HUES48 (cell line): ENCODE measurements around the gene KRABD2.
"Not testable (repeated sequence)": the region's sequence is repeated elsewhere in the genome, so short reads cannot be mapped to it uniquely, and the experiment has no call there.

Experiments
- H3K27ac ChIP-seq: one replicate; pipeline ENCODE4 v1.7.0; 2013; ENCODE audit warnings: low read depth, low read length, inconsistent platforms
- H3K27me3 ChIP-seq: 2 replicates; pipeline ENCODE4 v1.6.1; 2013; ENCODE audit warnings: mild to moderate bottlenecking, low read length; ENCODE audit not compliant: control insufficient read depth, insufficient read depth
- H3K36me3 ChIP-seq: 2 replicates; pipeline ENCODE4 v1.6.1; 2013; ENCODE audit warnings: low read length; ENCODE audit not compliant: control insufficient read depth, insufficient read depth
- H3K4me1 ChIP-seq: 2 replicates; pipeline ENCODE4 v1.6.1; 2013; ENCODE audit warnings: mild to moderate bottlenecking, low read length; ENCODE audit not compliant: control insufficient read depth, insufficient read depth
- H3K4me3 ChIP-seq: 2 replicates; pipeline ENCODE4 v1.5.1; 2013; ENCODE audit warnings: mild to moderate bottlenecking, low read depth, low read length
- H3K9ac ChIP-seq: 2 replicates; pipeline ENCODE4 v1.6.1; 2013; ENCODE audit warnings: mild to moderate bottlenecking, low read depth, low read length, moderate library complexity
- H3K9me3 ChIP-seq: 2 replicates; pipeline ENCODE4 v1.6.1; 2013; ENCODE audit warnings: low read length; ENCODE audit not compliant: control insufficient read depth, insufficient read depth

The KRABD2 gene

DNA sequence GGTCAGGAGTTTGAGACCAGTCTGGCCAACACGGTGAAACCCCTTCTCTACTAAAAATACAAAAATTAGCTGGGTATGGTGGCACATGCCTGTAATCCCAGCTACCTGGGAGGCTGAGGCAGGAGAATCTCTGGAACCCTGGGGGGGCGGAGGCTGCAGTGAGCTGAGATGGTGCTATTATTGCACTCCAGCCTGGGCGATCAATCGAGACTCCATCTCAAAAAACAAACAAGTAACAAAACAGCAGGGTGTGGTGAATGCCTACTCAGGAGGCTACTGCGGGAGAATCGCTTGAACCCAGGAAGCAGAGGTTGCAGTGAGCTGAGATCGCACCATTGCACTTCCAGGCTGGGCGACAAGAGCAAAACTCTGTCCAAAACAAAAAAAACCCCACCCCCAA, 1.6 kb upstream of the KRABD2 start:
- H3K9me3 ChIP-seq, H3K27me3 ChIP-seq, H3K9ac ChIP-seq, H3K4me1 ChIP-seq, H3K4me3 ChIP-seq: not testable (repeated sequence)
- peaks cover 55% of the 10 kb centered on the region for H3K36me3 ChIP-seq
- H3K27ac ChIP-seq, result peak overlapping the region; percentile 42

DNA sequence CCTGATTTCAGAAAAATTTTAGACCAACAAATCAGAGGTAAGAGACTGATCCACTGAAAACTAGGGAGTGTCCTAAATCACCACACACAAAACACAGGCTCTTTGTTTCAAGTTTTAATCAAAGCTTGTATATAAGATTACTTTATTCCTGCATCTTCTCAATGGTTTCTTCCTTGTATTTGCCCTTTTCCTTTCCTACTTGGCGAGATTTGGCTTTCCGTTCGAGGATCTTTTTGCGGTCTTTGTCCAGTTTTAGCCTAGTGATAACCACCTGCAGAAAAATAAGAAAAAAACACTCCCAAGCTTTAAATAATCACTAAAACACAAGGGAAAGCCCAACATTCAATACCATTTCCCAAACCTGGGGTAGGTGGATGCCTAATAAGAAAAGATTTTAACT, 918 bp upstream of the KRABD2 start:
- no peaks in the 10 kb centered on the region for H3K27me3 ChIP-seq
- no peaks in the 10 kb centered on the region for H3K9me3 ChIP-seq
- H3K9ac ChIP-seq, result no peak overlapping the region
- H3K4me1 ChIP-seq, result peaks cover 2% of the 10 kb centered on the region; the same call in 1 of the 2 replicates
- H3K4me3 ChIP-seq, result no peak overlapping the region
- peak overlapping the region; percentile 88 for H3K27ac ChIP-seq
- peaks cover 55% of the 10 kb centered on the region for H3K36me3 ChIP-seq

DNA sequence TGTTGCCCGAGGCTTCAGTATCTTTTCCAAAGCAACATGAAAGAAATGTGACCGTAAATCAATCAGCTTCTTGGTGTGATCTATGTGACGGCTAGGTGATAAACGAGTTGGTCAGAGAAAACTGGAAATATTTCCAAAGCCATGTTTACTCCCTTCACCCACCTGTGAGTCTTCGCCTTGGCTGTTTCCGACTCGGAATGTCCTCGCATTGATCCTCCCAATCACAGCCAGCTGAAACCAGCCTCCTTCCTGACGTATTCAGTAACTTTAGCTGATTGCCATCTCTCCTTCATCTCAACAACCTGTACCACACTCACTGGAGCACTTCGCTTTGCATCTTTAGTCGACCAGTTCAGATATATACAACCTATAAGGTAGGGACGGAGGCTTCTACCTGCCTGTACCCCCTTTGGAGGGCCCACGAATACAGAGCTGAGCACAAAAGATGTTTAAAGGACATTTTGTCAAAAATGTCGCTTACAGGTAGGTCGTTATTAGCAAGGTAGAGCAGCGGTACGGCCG, 705 bp downstream of the KRABD2 start:
- Histone ChIP-seq H3K27me3 (no peaks in the 10 kb centered on the region), H3K9me3 (no peaks in the 10 kb centered on the region), H3K4me1 (peaks cover 2% of the 10 kb centered on the region; the same call in 1 of the 2 replicates), H3K27ac (peak overlapping the region; percentile 88), H3K36me3 (peaks cover 51% of the 10 kb centered on the region), H3K9ac (peak overlapping the region; percentile 90), H3K4me3 (peak overlapping the region; percentile 78)

DNA sequence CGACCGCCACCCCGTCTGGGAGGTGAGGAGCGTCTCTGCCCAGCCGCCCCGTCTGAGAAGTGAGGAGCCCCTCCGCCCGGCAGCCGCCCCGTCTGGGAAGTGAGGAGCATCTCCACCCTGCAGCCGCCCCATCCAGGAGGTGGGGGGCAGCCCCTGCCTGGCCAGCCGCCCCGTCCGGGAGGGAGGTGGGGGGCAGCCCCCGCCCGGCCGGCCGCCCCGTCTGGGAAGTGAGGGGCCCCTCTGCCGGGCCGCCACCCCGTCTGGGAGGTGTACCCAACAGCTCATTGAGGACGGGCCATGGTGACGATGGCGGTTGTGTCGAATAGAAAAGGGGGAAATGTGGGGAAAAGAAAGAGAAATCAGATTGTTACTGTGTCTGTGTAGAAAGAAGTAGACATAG, 2.6 kb downstream of the KRABD2 start:
- not testable (repeated sequence) for H3K4me1 ChIP-seq, H3K9ac ChIP-seq, H3K27me3 ChIP-seq, H3K27ac ChIP-seq, H3K4me3 ChIP-seq, H3K9me3 ChIP-seq
- peaks cover 45% of the 10 kb centered on the region for H3K36me3 ChIP-seq

DNA sequence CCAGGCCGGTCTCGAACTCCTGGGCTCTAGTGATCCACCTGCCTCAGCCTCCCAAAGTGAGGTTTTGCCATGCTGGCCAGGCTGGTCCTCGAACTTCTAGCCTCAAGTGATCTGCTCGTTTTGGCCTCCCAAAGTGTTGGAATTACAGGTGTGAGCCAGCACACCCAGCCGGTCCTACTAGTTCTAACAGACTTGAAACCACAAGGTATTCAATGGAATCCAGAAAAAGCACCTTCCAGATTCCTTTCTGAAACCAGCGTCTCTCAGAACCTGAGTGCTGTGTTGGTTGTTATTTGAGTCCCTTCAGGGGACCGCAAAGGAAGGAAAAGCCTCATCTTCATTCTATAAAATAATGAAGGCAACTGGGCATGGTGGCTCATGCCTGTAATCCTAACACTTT, 4.1 kb downstream of the KRABD2 start:
- no peak overlapping the region for H3K4me3 ChIP-seq
- 0 out of 2 replicates have a peak, but pooled peaks cover 2% of the 10 kb centered on the region for H3K4me1 ChIP-seq
- peaks cover 38% of the 10 kb centered on the region for H3K36me3 ChIP-seq
- H3K9ac ChIP-seq, result no peak overlapping the region
- no peaks in the 10 kb centered on the region for H3K27me3 ChIP-seq
- H3K9me3 ChIP-seq, result no peaks in the 10 kb centered on the region
- H3K27ac ChIP-seq, result no peak overlapping the region

DNA sequence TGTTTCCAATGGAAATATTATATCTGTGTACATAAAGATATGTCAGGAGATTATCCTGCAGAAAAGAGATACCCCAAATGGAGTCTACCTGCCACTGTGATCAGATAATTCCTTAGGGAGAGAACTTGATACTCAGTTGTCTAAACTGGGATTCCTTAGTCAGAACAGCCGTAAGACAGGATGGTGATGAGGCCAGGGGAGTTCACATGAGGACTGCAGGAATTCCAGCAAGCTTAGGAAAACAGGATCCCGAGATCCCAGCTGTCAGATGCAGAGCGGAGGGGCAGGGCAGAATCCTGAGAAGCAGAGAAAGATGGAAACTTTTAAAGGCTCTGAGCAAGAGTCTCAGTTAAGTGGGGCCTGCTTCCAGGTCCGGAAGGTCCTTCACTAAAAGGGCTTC, 4.7 kb downstream of the KRABD2 start:
- Histone ChIP-seq H3K27ac (no peak overlapping the region), H3K9ac (no peak overlapping the region), H3K9me3 (no peaks in the 10 kb centered on the region), H3K4me1 (0 out of 2 replicates have a peak, but pooled peaks cover under 1% of the 10 kb centered on the region), H3K27me3 (no peaks in the 10 kb centered on the region), H3K36me3 (peaks cover 32% of the 10 kb centered on the region), H3K4me3 (no peak overlapping the region)

DNA sequence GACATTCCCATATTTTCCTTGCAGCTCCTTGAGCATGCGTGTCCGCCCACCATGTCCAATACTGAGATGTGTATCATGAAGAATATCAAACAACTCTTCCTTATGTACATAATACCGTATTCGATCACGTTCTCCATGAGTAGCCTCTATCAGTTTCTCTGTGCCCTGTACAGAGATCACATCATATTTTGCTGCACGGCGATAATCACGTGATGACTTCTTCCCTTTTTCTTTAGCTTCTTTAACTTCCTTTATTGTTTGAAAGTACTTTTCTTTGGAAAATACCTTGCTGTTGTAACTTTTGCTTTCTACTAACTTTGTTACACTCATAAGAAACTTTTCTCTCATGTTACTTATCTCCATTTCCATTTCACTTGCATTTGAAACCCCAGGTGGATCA, 6.6 kb downstream of the KRABD2 start:
- Histone ChIP-seq H3K36me3 (peaks cover 31% of the 10 kb centered on the region), H3K4me1 (no peaks in the 10 kb centered on the region), H3K4me3 (no peak overlapping the region)

GRCh38 chr17:8368193-8368592, 8.3 kb downstream of the KRABD2 start:
- Histone ChIP-seq H3K4me3 (no peak overlapping the region), H3K9ac (no peak overlapping the region), H3K27me3 (no peaks in the 10 kb centered on the region), H3K27ac (no peak overlapping the region), H3K4me1 (no peaks in the 10 kb centered on the region), H3K36me3 (peaks cover 31% of the 10 kb centered on the region), H3K9me3 (no peaks in the 10 kb centered on the region)

More for the DNA sequence above, 6.6 kb downstream of the KRABD2 start:
- Histone ChIP-seq H3K27me3 (no peaks in the 10 kb centered on the region), H3K27ac (no peak overlapping the region), H3K9me3 (no peaks in the 10 kb centered on the region), H3K9ac (no peak overlapping the region)

DNA sequence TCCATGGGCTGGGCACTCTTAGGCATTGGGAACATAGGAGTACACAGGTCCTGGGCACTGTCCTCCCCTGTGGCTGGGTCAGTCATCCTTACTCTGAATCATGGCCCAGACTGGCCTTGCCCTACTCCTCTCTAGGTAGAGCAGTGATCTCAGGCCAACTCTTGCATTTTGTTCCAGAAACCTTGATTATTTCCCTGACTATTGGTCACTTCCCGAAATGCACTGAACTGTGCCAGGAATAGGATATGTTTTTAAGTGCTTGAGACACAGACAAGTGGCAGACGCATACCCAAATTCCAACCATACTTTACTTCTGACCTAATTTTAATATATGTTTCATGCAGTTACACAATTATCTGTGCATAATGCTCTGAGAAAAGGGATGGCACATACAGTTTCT, 10.3 kb downstream of the KRABD2 start:
- peaks cover 23% of the 10 kb centered on the region for H3K36me3 ChIP-seq
- H3K27ac ChIP-seq, result no peak overlapping the region
- no peaks in the 10 kb centered on the region for H3K4me1 ChIP-seq
- no peaks in the 10 kb centered on the region for H3K9me3 ChIP-seq
- H3K9ac ChIP-seq, result no peak overlapping the region
- no peaks in the 10 kb centered on the region for H3K27me3 ChIP-seq
- no peak overlapping the region for H3K4me3 ChIP-seq

- no peak overlapping the region for H3K27ac ChIP-seq
- no peaks in the 10 kb centered on the region for H3K9me3 ChIP-seq
- no peaks in the 10 kb centered on the region for H3K27me3 ChIP-seq
- peaks cover 20% of the 10 kb centered on the region for H3K36me3 ChIP-seq
- no peak overlapping the region for H3K4me3 ChIP-seq
- peaks cover 10% of the 10 kb centered on the region; the same call in 1 of the 2 replicates for H3K4me1 ChIP-seq
- H3K9ac ChIP-seq, result no peak overlapping the region
These were observed 11.4 kb downstream of the KRABD2 start for GRCh38 chr17:8365143-8365542.

- Histone ChIP-seq H3K4me1 (peaks cover 20% of the 10 kb centered on the region), H3K4me3 (no peak overlapping the region), H3K27me3 (no peaks in the 10 kb centered on the region), H3K9ac (no peak overlapping the region), H3K27ac (no peak overlapping the region), H3K9me3 (no peaks in the 10 kb centered on the region), H3K36me3 (no peaks in the 10 kb centered on the region)
These were observed 13.7 kb downstream of the KRABD2 start for GRCh38 chr17:8362651-8363332.
